HepG2 (cell line): ENCODE measurements around the gene ACTN1. TPM values are rescaled to one million over a fixed set of nuclear protein-coding genes. Genes with fewer than 3 reads are reported as not detected.

Experiments
- ATAC-seq: fragments of 200-7000 bp; cut with Tn5 transposase; 3 replicates; pipeline ENCODE4 v1.9.1; 2020; ENCODE audit warnings: mild to moderate bottlenecking, moderate library complexity
- BruUV-seq: library from RNA; stranded (reverse); fragments of 400-500 nt; replicated peaks from 2 replicates; lab custom pipeline; 2021; lab: Mats Ljungman, UMichigan
- CTCF ChIA-PET: fragments of 300-600 bp; formaldehyde crosslinking; extraction: SDS; loops from one replicate; lab custom pipeline; 2021; ENCODE audit warnings: low total read pairs, inconsistent platforms, low intra/inter-chr PET ratio; lab: Yijun Ruan, JAX
- POLR2A ChIA-PET: fragments of 350-600 bp; sonication (Branson Sonifier 250); formaldehyde crosslinking; loops from one replicate; lab custom pipeline; 2020; ENCODE audit warnings: antibody characterized with exemption, inconsistent platforms; lab: Yijun Ruan, JAX
- DNase-seq: peaks from one replicate; pipeline ENCODE4 v3.0.0-alpha.2; 2015; ENCODE audit warnings: low spot score
- FAIRE-seq: peaks from 3 replicates; lab custom pipeline; 2011; peaks lifted over from hg19 to GRCh38; lab: Jason Lieb, UNC
- H2AFZ ChIP-seq: one replicate; pipeline ENCODE4 v1.6.1; 2011; ENCODE audit warnings: low read length, inconsistent platforms
- H3K27ac ChIP-seq: fragments of 300-600 bp; 3 replicates; pipeline ENCODE4 v1.8.0; 2011; ENCODE audit warnings: mixed run types, mild to moderate bottlenecking, mixed read lengths, low read length, inconsistent platforms; ENCODE audit not compliant: insufficient read depth; ENCODE audit errors: extremely low read length
- H3K27me3 ChIP-seq, 2 experiments: fragments of 200-600 bp in 1 of 2; 2 replicates in 1 of 2; 3 replicates in 1 of 2; pipeline versions ENCODE4 v1.6.0 to v1.8.0; 2011; ENCODE audit warnings: low read length in 2 of 2, mild to moderate bottlenecking in 2 of 2, moderate library complexity in 2 of 2, inconsistent platforms in 1 of 2; ENCODE audit not compliant: insufficient read depth in 2 of 2, control insufficient read depth in 1 of 2
- H3K36me3 ChIP-seq, 2 experiments: fragments of 200-600 bp in 1 of 2; replicated peaks in 1 of 2; 2 replicates in 1 of 2; 3 replicates in 1 of 2; pipeline versions ENCODE4 v1.5.1 to v1.8.0; 2011; ENCODE audit warnings: low read length in 2 of 2, inconsistent platforms in 1 of 2; ENCODE audit not compliant: insufficient read depth in 2 of 2, control insufficient read depth in 1 of 2
- H3K4me1 ChIP-seq: 2 replicates; pipeline ENCODE4 v1.5.1; 2012; ENCODE audit warnings: low read length, inconsistent platforms; ENCODE audit not compliant: insufficient read depth
- H3K4me2 ChIP-seq: 2 replicates; pipeline ENCODE4 v1.6.0; 2011; ENCODE audit warnings: low read depth, low read length, inconsistent platforms
- H3K4me3 ChIP-seq, 3 experiments: fragments of 200-600 bp in 1 of 3; sonication (generic), shearing (Covaris generic) in 1 of 3; replicated peaks in 1 of 3; 2 replicates each; pipeline ENCODE4 v1.5.1; 2011 to 2016; ENCODE audit warnings: low read length in 3 of 3, inconsistent platforms in 2 of 3, low read depth in 2 of 3, mild to moderate bottlenecking in 2 of 3, control low read depth in 1 of 3, mixed read lengths in 1 of 3; ENCODE audit not compliant: insufficient read depth in 1 of 3
- H3K79me2 ChIP-seq: one replicate; pipeline ENCODE4 v1.6.1; 2011; ENCODE audit warnings: low read length, inconsistent platforms; ENCODE audit not compliant: insufficient read depth
- H3K9ac ChIP-seq: 2 replicates; pipeline ENCODE4 v1.6.0; 2011; ENCODE audit warnings: mild to moderate bottlenecking, low read depth, low read length, inconsistent platforms; ENCODE audit not compliant: insufficient read depth
- H3K9me3 ChIP-seq: 2 replicates; pipeline ENCODE4 v1.5.1; 2012; ENCODE audit warnings: mild to moderate bottlenecking, low read length
- H4K20me1 ChIP-seq: 2 replicates; pipeline ENCODE4 v1.6.0; 2011; ENCODE audit warnings: inconsistent platforms, mild to moderate bottlenecking, low read length, moderate library complexity; ENCODE audit not compliant: insufficient read depth
- THAP9 ChIP-seq: sonication (generic); formaldehyde crosslinking; IDR thresholded peaks from 2 replicates; pipeline ENCODE4; 2020; ENCODE audit warnings: missing genetic modification reagents, mild to moderate bottlenecking, borderline replicate concordance
- ZFX ChIP-seq: sonication (generic); formaldehyde crosslinking; IDR thresholded peaks from 2 replicates; pipeline ENCODE4 v1.4.0; 2020; ENCODE audit warnings: mild to moderate bottlenecking, low read depth, missing genetic modification reagents, moderate library complexity
- WGBS: methylation state at CpG from one replicate; pipeline ENCODE4 v1.1.6; 2017; ENCODE audit warnings: low lambda C conversion rate; 5-methylcytosine and 5-hydroxymethylcytosine counted together
- in situ Hi-C: cut with HindIII; loops from 2 replicates; pipeline ENCODE4 v1.10.0; 2017; ENCODE audit warnings: low pct_unique_long_range_greater_than_20kb; ENCODE audit not compliant: extremely low pct_ligation_motif_present
- intact Hi-C: fragments of 100-400 bp; cut with micrococcal nuclease; formaldehyde crosslinking; loops from one replicate; pipeline ENCODE4 v1.10.0; 2022; ENCODE audit not compliant: unreplicated experiment
- polyA plus RNA-seq, 8 experiments: library from polyadenylated mRNA; depleted of rRNA in 3 of 8; stranded (reverse) in 7 of 8; unstranded in 1 of 8; fragments of >200 nt; fragmentation: Illumina TruSeq in 4 of 8; extraction: Trizol in 4 of 8; gene quantifications; 2 replicates each; pipeline versions ENCODE4 v1.2.1 to v1.2.3, GENCODE V29; 2011 to 2016; ENCODE audit warnings: low read depth in 4 of 8, missing spikeins in 1 of 8, mixed read lengths in 1 of 8; ENCODE audit not compliant: insufficient read depth in 1 of 8
- total RNA-seq, 5 experiments: library from RNA; depleted of rRNA; stranded (reverse); fragments of >200 nt; fragmentation: Illumina TruSeq; extraction: Trizol; gene quantifications; 2 replicates each; pipeline ENCODE4 v1.2.3, GENCODE V29; 2016; ENCODE audit warnings: low read depth in 1 of 5

The ACTN1 gene
- total and polyA plus RNA-seq, 2 of the 13 experiments (the other 11 are each of a cell fraction or from before 2014, with no cell fraction given) = 58.6 to 162 TPM

DNA sequence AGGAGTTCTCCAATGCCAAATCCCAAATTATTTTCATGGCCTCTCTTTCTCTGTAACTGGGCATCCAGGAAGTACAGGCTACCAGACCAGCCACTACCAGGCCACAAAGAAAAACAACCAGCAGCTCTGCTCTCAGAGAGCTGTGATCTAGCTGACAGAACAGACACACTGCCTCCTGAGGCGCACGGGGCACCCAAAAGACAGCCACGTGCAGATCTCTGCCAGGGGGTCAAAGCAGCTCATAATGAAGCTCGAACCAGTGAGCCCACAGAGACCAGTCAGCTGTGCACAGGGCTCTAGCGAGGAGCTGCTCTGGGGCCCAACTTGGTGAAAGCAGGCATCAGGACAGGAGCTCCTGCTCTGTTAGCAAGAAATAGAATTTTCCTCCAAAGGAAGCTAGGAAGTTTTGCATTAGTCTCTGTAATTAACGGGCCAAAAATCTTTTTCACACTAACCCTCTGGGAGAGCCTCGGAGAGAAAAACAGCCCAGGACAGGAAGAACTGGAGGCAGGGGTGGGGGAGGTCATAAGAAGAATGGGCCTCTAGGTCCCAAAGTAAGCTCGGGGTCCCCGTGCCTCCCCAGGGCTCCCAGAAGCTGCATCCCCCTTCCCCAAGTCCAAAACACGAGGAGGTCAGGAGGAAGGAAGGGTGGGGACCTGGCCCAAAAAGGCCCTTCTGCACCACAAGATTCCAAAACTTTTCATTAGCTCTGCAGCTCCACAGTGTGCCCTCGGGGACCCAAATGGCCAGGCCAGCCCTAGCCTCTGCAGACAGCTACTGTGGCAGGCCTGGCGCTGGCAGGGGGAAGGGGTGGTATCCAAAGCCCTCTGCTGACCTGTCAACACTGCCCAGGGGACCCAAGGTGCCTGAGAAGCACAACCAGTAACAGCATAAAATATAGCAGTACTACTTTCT is 30.2 kb downstream of the ACTN1 start:
- Histone ChIP-seq H4K20me1 (peaks cover 42% of the 10 kb centered on the region), H3K4me2 (no peak overlapping the region), H3K27me3 (no peaks in the 10 kb centered on the region), H3K9ac (no peak overlapping the region), H3K4me3 (no peak overlapping the region), H3K9me3 (no peaks in the 10 kb centered on the region), H3K36me3 (peaks cover 2 to 14% of the 10 kb centered on the region in 2 experiments; a peak in 2 of 5 replicates), H3K27ac (peak overlapping the region; percentile 11), H3K79me2 (peaks cover 98% of the 10 kb centered on the region), H3K4me1 (peaks cover 99% of the 10 kb centered on the region), H2AFZ (no peak overlapping the region)
- BruUV-seq = no TSS peak
- ChIA-PET POLR2A (interaction anchor here (1.0 to 1.1 kb wide), 2 partner anchors 9 to 29 kb away, joined by 3 to 5 read pairs; no protein-coding TSS in a partner anchor), CTCF (no interaction called here)
- no peak for FAIRE-seq
- ATAC-seq = no peak
- intact Hi-C loops = no loop called here
- 91% methylated on average over 8 of the region's 12 CpGs for WGBS
- in situ Hi-C loops = no loop called here
- TF ChIP-seq THAP9 (CRISPR knock-in tag) (no peak), ZFX (CRISPR knock-in tag) (0 out of 2 replicates have a peak, but pooled peaks have one; percentile 15)
- no peak for DNase-seq
